OCI-LY7 (cell line): ENCODE results near the gene NEU2. TPM values are rescaled to one million over a fixed set of nuclear protein-coding genes. Genes with fewer than 3 reads are reported as not detected.

Experiments
- BruUV-seq: library from RNA; stranded (reverse); fragments of 400-500 nt; replicated peaks from 2 replicates; lab custom pipeline; 2021; lab: Mats Ljungman, UMichigan
- CTCF ChIA-PET: fragments of 300-600 bp; sonication (Branson Sonifier 250); formaldehyde crosslinking; loops from one replicate; lab custom pipeline; 2022; ENCODE audit warnings: antibody characterized with exemption; ENCODE audit not compliant: unreplicated experiment; lab: Charles Lee
- POLR2A ChIA-PET: fragments of 300-600 bp; sonication (Branson Sonifier 250); formaldehyde crosslinking; loops from one replicate; lab custom pipeline; 2022; ENCODE audit warnings: antibody characterized with exemption; lab: Charles Lee
- DNase-seq: peaks from one replicate; pipeline ENCODE4 v3.0.0-alpha.2; 2015; ENCODE audit warnings: low spot score
- H2AFZ ChIP-seq: fragments of 200-600 bp; sonication (generic), shearing (Covaris generic); 2 replicates; pipeline ENCODE4 v1.6.1; 2014; ENCODE audit warnings: mild to moderate bottlenecking, antibody characterized with exemption, low read length, moderate library complexity
- H3K27ac ChIP-seq: fragments of 200-600 bp; sonication (generic); 2 replicates; pipeline ENCODE4 v1.5.1; 2014; ENCODE audit warnings: mixed run types, low read depth, mild to moderate bottlenecking, moderate library complexity, low read length, inconsistent platforms; ENCODE audit not compliant: poor library complexity, severe bottlenecking
- H3K36me3 ChIP-seq: fragments of 200-600 bp; sonication (generic); 2 replicates; pipeline ENCODE4 v1.6.1; 2014; ENCODE audit warnings: mild to moderate bottlenecking, antibody characterized with exemption, low read length, moderate library complexity, mixed read lengths; ENCODE audit not compliant: insufficient read depth
- H3K4me1 ChIP-seq: fragments of 200-600 bp; sonication (generic); 2 replicates; pipeline ENCODE4 v1.5.1; 2014; ENCODE audit warnings: mild to moderate bottlenecking, low read length; ENCODE audit not compliant: insufficient read depth, poor library complexity, severe bottlenecking
- H3K4me2 ChIP-seq: fragments of 200-600 bp; sonication (generic); 2 replicates; pipeline ENCODE4 v1.6.1; 2014; ENCODE audit warnings: mild to moderate bottlenecking, low read length
- H3K4me3 ChIP-seq: fragments of 200-600 bp; sonication (generic); 2 replicates; pipeline ENCODE4 v1.5.1; 2014; ENCODE audit warnings: mild to moderate bottlenecking, low read depth, low read length; ENCODE audit not compliant: poor library complexity, severe bottlenecking
- H3K79me2 ChIP-seq: fragments of 200-600 bp; sonication (generic); 2 replicates; pipeline ENCODE4 v1.6.1; 2016; ENCODE audit warnings: low read depth, mild to moderate bottlenecking, low read length, moderate library complexity, mixed read lengths; ENCODE audit not compliant: insufficient read depth
- H3K9me2 ChIP-seq: fragments of 200-600 bp; sonication (generic); 2 replicates; pipeline ENCODE4 v1.6.1; 2016; ENCODE audit warnings: mild to moderate bottlenecking, low read length, mixed read lengths; ENCODE audit not compliant: insufficient read depth
- H3K9me3 ChIP-seq: fragments of 200-600 bp; sonication (generic); 2 replicates; pipeline ENCODE4 v1.6.1; 2014; ENCODE audit warnings: mild to moderate bottlenecking, mixed run types, low read length, mixed read lengths
- H4K20me1 ChIP-seq: fragments of 200-600 bp; sonication (generic); 2 replicates; pipeline ENCODE4 v1.6.1; 2014; ENCODE audit warnings: mild to moderate bottlenecking, antibody characterized with exemption, low read length, moderate library complexity, mixed read lengths; ENCODE audit not compliant: insufficient read depth
- CTCF ChIP-seq: fragments of 200-600 bp; sonication (generic); conservative IDR thresholded peaks from 2 replicates; pipeline ENCODE4 v1.5.1; 2014; ENCODE audit warnings: mild to moderate bottlenecking, antibody characterized with exemption, low read length, moderate library complexity, mixed read lengths
- EZH2phosphoT487 ChIP-seq: fragments of 200-600 bp; sonication (generic); IDR thresholded peaks from 2 replicates; pipeline ENCODE4 v1.6.1; 2018; ENCODE audit warnings: low read depth, borderline replicate concordance, mild to moderate bottlenecking, mixed run types, antibody characterized with exemption, low read length, moderate library complexity, mixed read lengths
- intact Hi-C: fragments of 100-400 bp; cut with micrococcal nuclease; formaldehyde crosslinking; loops from one replicate; pipeline ENCODE4 v1.10.0; 2022; ENCODE audit not compliant: unreplicated experiment
- total RNA-seq, 2 experiments: library from RNA; depleted of rRNA in 1 of 2; stranded (reverse); fragments of >200 nt in 1 of 2; shearing (Covaris generic) in 1 of 2; gene quantifications; 2 replicates each; pipeline ENCODE4 v1.2.3, GENCODE V29; 2014 to 2022

Gene NEU2
- total RNA-seq, 2 experiments from 2014 or later: not detected

GRCh38 chr2:233058717-233059546, 26.5 kb downstream of the NEU2 start:
- Histone ChIP-seq H3K9me3 (no peaks in the 10 kb centered on the region), H3K4me1 (peaks cover 33% of the 10 kb centered on the region), H2AFZ (no peak overlapping the region), H3K4me3 (no peak overlapping the region), H3K79me2 (peaks cover 34% of the 10 kb centered on the region), H3K4me2 (peak overlapping the region; percentile 98), H3K9me2 (no peaks in the 10 kb centered on the region), H3K27ac (no peak overlapping the region), H4K20me1 (peaks cover 19% of the 10 kb centered on the region), H3K36me3 (peaks cover 14% of the 10 kb centered on the region)
- ChIA-PET CTCF (interaction anchor here (1.6 kb wide), 1 partner anchor 10 kb away, joined by 4 read pairs; no protein-coding TSS in a partner anchor), POLR2A (interaction anchor here (0.6 to 3.4 kb wide), 5 partner anchors 7 to 284 kb away, joined by 3 to 40 read pairs (median 15); no protein-coding TSS in a partner anchor)
- TF ChIP-seq EZH2phosphoT487 (no peak), CTCF (no peak)
- intact Hi-C loops: loop anchor here (10.0 kb wide), 1 partner anchor 294 kb away; no protein-coding TSS in a partner anchor
- no peak for DNase-seq
- no TSS peak for BruUV-seq

GRCh38 chr2:233059547-233059796, 27.0 kb downstream of the NEU2 start:
- Histone ChIP-seq H4K20me1 (peaks cover 24% of the 10 kb centered on the region), H3K4me1 (peaks cover 38% of the 10 kb centered on the region), H3K4me2 (peak overlapping the region; percentile 98), H2AFZ (peak overlapping the region; percentile 84; the same call in 1 of the 2 replicates), H3K9me2 (no peaks in the 10 kb centered on the region), H3K4me3 (peak overlapping the region; percentile 81), H3K27ac (peak overlapping the region; percentile 87), H3K36me3 (peaks cover 20% of the 10 kb centered on the region), H3K9me3 (no peaks in the 10 kb centered on the region), H3K79me2 (peaks cover 39% of the 10 kb centered on the region)
- TF ChIP-seq CTCF (peak; percentile 43; the same call in 1 of the 2 replicates), EZH2phosphoT487 (no peak)
- ChIA-PET CTCF (interaction anchor here (0.6 to 1.6 kb wide), 2 partner anchors 10 to 192 kb away, joined by 3 to 4 read pairs; partner anchors contain the start of gene ATG16L1), POLR2A (interaction anchor here (0.6 to 3.4 kb wide), 11 partner anchors 8 to 1281 kb away, joined by 3 to 40 read pairs (median 6); no protein-coding TSS in a partner anchor)
- BruUV-seq: no TSS peak
- intact Hi-C loops: loop anchor here (10.0 kb wide), 1 partner anchor 295 kb away; no protein-coding TSS in a partner anchor
- peak; percentile 59 for DNase-seq
